HG02981 (cell line): ENCODE data around the gene PPARGC1A.

Experiments
- ATAC-seq: cut with Tn5 transposase; IDR thresholded peaks from one replicate; pipeline ENCODE4 v1.9.1; 2021; ENCODE audit warnings: mild to moderate bottlenecking, moderate library complexity; ENCODE audit not compliant: unreplicated experiment

The PPARGC1A gene

GRCh38 chr4:23847158-23847557 is 42.7 kb downstream of the PPARGC1A start:
- no peak for ATAC-seq

GRCh38 chr4:23844961-23845360 is 44.9 kb downstream of the PPARGC1A start:
- ATAC-seq = no peak

- no peak for ATAC-seq
Observed at GRCh38 chr4:23839279-23839678, 50.6 kb downstream of the PPARGC1A start.

- no peak for ATAC-seq
Observed at GRCh38 chr4:23838607-23839006, 51.2 kb downstream of the PPARGC1A start.

- ATAC-seq = no peak
Observed at GRCh38 chr4:23838131-23838530, 51.7 kb downstream of the PPARGC1A start.

- no peak for ATAC-seq
Observed at GRCh38 chr4:23837371-23837770, 52.5 kb downstream of the PPARGC1A start.

- ATAC-seq = no peak
Observed at GRCh38 chr4:23835774-23836478, 53.9 kb downstream of the PPARGC1A start.

GRCh38 chr4:23828779-23829178 is 61.1 kb downstream of the PPARGC1A start:
- ATAC-seq = no peak

- no peak for ATAC-seq
Observed at GRCh38 chr4:23828020-23828715, 61.7 kb downstream of the PPARGC1A start.

GRCh38 chr4:23822181-23822580 is 67.7 kb downstream of the PPARGC1A start:
- no peak for ATAC-seq

- no peak for ATAC-seq
Observed at GRCh38 chr4:23819041-23819511, 70.8 kb downstream of the PPARGC1A start.

GRCh38 chr4:23818097-23818885 is 71.6 kb downstream of the PPARGC1A start:
- no peak for ATAC-seq

- ATAC-seq = no peak
Observed at GRCh38 chr4:23814996-23815660, 74.7 kb downstream of the PPARGC1A start.

- no peak for ATAC-seq
Observed at GRCh38 chr4:23814587-23814986, 75.3 kb downstream of the PPARGC1A start.

- no peak for ATAC-seq
Observed at GRCh38 chr4:23811161-23811560, 78.7 kb downstream of the PPARGC1A start.

GRCh38 chr4:23805450-23805851 is 84.4 kb downstream of the PPARGC1A start:
- ATAC-seq = no peak

GRCh38 chr4:23789762-23790161 is 100.1 kb downstream of the PPARGC1A start:
- no peak for ATAC-seq

- ATAC-seq = no peak
Observed at GRCh38 chr4:23788460-23788859, 101.4 kb downstream of the PPARGC1A start.

GRCh38 chr4:23788027-23788426 is 101.8 kb downstream of the PPARGC1A start:
- no peak for ATAC-seq

- ATAC-seq = no peak
Observed at GRCh38 chr4:23782778-23783437, 106.9 kb downstream of the PPARGC1A start.

GRCh38 chr4:23779839-23780238 is 110.0 kb downstream of the PPARGC1A start:
- no peak for ATAC-seq
